ENCODE data around the gene CFAP57.

DNA sequence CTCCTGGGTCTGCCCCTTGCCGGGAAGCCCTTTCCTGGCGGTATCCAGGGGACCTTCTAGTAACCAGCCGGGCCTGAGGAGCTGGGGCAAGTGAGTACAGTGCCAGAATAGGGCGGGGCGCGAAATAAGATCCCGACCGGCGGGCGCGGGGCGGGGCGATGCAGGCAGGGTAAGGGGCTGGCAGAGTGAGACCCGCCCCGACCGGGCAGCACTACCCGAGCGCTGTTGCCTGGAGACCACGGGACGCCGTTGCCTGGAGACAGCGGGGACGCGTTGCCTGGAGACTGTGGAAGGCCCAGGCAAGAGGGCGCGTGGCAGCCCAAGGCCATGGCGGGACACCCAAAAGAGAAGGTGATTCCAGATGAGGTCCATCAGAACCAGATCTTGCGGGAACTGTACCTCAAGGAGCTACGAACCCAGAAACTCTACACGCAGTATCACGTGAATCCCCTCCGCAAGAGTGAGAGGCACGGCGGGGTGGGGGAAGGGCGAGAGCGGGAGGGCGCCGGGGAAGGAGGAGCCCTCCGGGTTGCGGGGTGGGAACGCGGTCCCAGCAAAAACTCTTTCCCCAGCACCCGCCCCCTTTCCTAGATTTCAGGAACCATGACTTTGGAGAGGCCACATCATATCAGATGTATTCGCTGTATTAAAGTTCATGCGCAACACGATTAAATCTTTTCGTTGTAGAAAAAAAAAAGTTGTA lies 24.4 kb upstream of the CFAP57 start:
- TF ChIP-seq EZH2 (IDR thresholded peaks at IDR 0.05; ENCODE audit: borderline replicate concordance, insufficient read depth, low read depth, low read length, poor library complexity, severe bottlenecking), result no peak
- TF ChIP-seq, protein P1, sequence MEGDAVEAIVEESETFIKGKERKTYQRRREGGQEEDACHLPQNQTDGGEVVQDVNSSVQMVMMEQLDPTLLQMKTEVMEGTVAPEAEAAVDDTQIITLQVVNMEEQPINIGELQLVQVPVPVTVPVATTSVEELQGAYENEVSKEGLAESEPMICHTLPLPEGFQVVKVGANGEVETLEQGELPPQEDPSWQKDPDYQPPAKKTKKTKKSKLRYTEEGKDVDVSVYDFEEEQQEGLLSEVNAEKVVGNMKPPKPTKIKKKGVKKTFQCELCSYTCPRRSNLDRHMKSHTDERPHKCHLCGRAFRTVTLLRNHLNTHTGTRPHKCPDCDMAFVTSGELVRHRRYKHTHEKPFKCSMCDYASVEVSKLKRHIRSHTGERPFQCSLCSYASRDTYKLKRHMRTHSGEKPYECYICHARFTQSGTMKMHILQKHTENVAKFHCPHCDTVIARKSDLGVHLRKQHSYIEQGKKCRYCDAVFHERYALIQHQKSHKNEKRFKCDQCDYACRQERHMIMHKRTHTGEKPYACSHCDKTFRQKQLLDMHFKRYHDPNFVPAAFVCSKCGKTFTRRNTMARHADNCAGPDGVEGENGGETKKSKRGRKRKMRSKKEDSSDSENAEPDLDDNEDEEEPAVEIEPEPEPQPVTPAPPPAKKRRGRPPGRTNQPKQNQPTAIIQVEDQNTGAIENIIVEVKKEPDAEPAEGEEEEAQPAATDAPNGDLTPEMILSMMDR (IDR thresholded peaks at IDR 0.05), result no peak
